ENCODE measurements around the gene RNF168. TPM values are rescaled to one million over a fixed set of nuclear protein-coding genes. Genes with fewer than 3 reads are reported as not detected.

Gene RNF168
- total RNA-seq, 1 experiment from 2014 or later, result 65.5 TPM

- Histone ChIP-seq H3K23ac (ENCODE audit: insufficient read length, low read depth, low read length) (no peak within 1 kb of the TSS), H3K4me1 (ENCODE audit: insufficient read depth, low read length) (no peaks in the 10 kb centered on the region), H3K56ac (ENCODE audit: insufficient read length, low read depth, low read length) (no peak within 1 kb of the TSS), H3K79me2 (ENCODE audit: insufficient read depth, low read length) (peaks cover 27% of the 10 kb centered on the region), H3K9ac (ENCODE audit: extremely low read depth, insufficient read length, low read length) (peak within 1 kb of the TSS; percentile 83), H3K27me3 (ENCODE audit: insufficient read depth, low read length) (no peaks in the 10 kb centered on the region), H2AK5ac (ENCODE audit: insufficient read length, low read length) (no peak within 1 kb of the TSS), H3K9me3 (ENCODE audit: control insufficient read depth, low read depth, low read length) (no peaks in the 10 kb centered on the region), H4K5ac (ENCODE audit: insufficient read length, low read depth, low read length) (no peak within 1 kb of the TSS), H3K18ac (ENCODE audit: insufficient read length, low read depth, low read length) (peak within 1 kb of the TSS; percentile 64), H2BK5ac (ENCODE audit: insufficient read length, low read length) (no peak within 1 kb of the TSS), H2BK12ac (ENCODE audit: insufficient read length, low read depth, low read length) (no peak within 1 kb of the TSS), H2AFZ (ENCODE audit: low read length) (peak within 1 kb of the TSS; percentile 0), H2BK20ac (ENCODE audit: low read depth, low read length, poor library complexity, severe bottlenecking) (no peak within 1 kb of the TSS), H3K27ac (ENCODE audit: insufficient read length, low read depth, low read length) (peak within 1 kb of the TSS; percentile 70), H4K91ac (ENCODE audit: insufficient read length, low read depth, low read length) (no peak within 1 kb of the TSS), H3T11ph (ENCODE audit: low read length) (no peak within 1 kb of the TSS), H3K4me2 (ENCODE audit: insufficient read depth, insufficient read length, low read length) (peak within 1 kb of the TSS; percentile 95), H3K23me2 (ENCODE audit: insufficient read length, low read depth, low read length, poor library complexity, severe bottlenecking) (peaks cover 13% of the 10 kb centered on the region), H3K14ac (ENCODE audit: insufficient read depth, low read length) (peak within 1 kb of the TSS; percentile 69; the same call in 1 of the 2 replicates), H3K4ac (ENCODE audit: low read depth, low read length) (no peak within 1 kb of the TSS), H2BK15ac (ENCODE audit: low read depth, low read length) (no peak within 1 kb of the TSS), H4K8ac (replicated peaks; ENCODE audit: insufficient read length, low read depth, low read length) (no peak within 1 kb of the TSS), H4K20me1 (ENCODE audit: control insufficient read depth, insufficient read depth, insufficient read length) (no peaks in the 10 kb centered on the region), H2BK120ac (ENCODE audit: low read depth, low read length, poor library complexity, severe bottlenecking) (no peak within 1 kb of the TSS), H3K79me1 (ENCODE audit: insufficient read depth, low read depth, low read length, poor library complexity, severe bottlenecking) (no peaks in the 10 kb centered on the region)
- Mint-ChIP-seq H3K27me3 (ENCODE audit: low read depth) (no peaks in the 10 kb centered on the region; the same call in 1 of the 2 replicates), H3K4me3 (peak within 1 kb of the TSS; percentile 75 to 92), H3K36me3 (ENCODE audit: insufficient read depth in 1 of 3, low read depth in 3 of 3) (peaks cover 4 to 14% (median 9%) of the 10 kb centered on the region in 3 experiments; a peak in 6 of 7 replicates), H3K27ac (peak within 1 kb of the TSS; percentile 82 to 99 (median 96)), H3K4me1 (peaks cover 10 to 17% of the 10 kb centered on the region in 2 experiments), H3K9me3 (no peaks in the 10 kb centered on the region; a peak in 1 of 5 replicates)
- no CpG with 5 or more reads among the region's 67 CpGs for WGBS (ENCODE audit: extremely low coverage, insufficient read length, low lambda C conversion rate)
- DNase-seq, result peak; percentile 96
- no peak for TF ChIP-seq CTCF (conservative IDR thresholded peaks at IDR 0.05)
These were observed 71.3 kb downstream of the RNF168 start, which contains the start of gene UBXN7 for GRCh38 chr3:196432137-196432879. Gene UBXN7 (minus strand): TSS chr3:196432427. CDS start chr3:196432399, 28 bp downstream.

Measured in H9 (cell line).